DMS153 treated with DMSO at 0.1 percent for 48 hours (cell line): Measurements from ENCODE around the gene SURF4.
A peak's percentile ranks its signal among the peaks of the same experiment; 100 is the strongest.

ENCODE experiments used
- DNase-seq: peaks from one replicate; lab custom pipeline; 2025; ENCODE audit not compliant: unreplicated experiment; lab: John Stamatoyannopoulos, UW

The SURF4 gene

DNA sequence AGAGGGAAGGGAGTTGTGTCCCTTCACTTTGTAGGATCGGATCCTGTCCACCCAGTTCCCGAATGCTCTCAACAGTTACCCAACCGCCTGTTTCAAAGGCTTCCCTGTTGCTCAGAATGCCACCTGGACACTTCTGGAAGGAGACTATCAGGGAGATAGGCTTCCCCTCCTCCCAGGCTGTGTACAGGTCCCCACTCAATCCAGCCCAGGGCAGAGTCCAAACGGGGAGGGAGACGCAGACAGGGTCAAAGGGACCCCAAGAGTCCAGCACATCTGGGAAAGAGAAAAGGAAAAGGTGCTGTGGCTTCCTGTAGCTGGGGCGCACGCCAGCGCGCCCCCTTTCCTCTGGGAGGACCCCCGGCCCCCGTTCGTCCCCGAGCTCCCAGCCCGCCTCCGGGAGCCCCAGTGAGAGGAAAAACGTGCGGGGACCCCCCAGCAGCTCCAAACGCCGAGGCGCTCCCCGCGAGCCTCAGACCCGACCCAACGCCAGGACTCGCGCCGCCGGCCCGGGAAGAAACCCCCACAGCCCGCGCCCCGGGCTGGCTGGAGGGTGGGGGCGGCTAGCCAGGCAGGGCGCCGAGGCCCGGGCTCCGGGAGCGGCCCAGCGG is 640 bp downstream of the SURF4 start:
- DNase-seq: peak; percentile 15

- no peak for DNase-seq
Observed at GRCh38 chr9:133374612-133375115, 1.2 kb downstream of the SURF4 start.

- no peak for DNase-seq
Observed at GRCh38 chr9:133372144-133372543, 3.7 kb downstream of the SURF4 start.

DNA sequence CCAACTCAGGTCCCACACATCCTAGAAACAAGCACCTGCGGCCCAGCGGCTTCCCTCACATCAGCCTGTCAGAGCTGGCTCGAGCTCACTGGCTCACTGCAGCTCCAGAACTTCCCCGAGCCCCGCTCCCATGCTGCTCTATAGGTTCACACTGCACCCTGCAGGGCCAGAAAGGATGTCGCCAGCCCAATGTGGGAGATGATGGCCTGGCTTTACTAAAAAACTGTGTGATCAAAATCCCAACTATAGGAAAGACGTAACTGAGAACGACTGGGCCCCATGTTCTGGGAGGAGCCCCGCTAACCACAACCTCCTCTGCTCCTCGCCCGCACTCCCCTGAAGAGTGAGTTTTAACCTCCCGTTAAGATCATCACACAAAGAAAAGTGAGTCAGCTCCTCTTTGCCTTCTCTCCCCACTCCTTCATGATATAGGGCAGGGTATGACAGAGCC is 4.6 kb downstream of the SURF4 start:
- no peak for DNase-seq

- no peak for DNase-seq
Observed at GRCh38 chr9:133370685-133371084, 5.2 kb downstream of the SURF4 start.

DNA sequence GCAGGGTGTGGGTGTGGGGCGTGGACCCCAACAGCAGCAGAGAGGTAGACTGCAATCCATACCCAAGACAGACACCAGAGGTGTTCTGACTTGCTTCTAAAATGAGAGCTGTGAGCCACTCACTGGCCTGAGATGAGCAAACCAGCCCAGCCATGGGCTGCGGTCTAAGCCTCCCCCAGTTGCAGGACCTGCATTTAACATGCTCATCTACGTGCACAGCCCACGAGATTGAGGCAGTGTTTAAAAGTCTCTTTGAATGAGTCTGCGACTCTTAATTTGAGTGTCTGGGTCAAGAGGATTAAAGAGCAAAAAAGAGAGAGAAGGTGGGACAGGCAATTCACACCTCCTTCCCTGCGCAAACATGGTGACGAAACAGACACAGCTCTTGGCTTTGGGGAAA is 5.9 kb downstream of the SURF4 start:
- no peak for DNase-seq

DNA sequence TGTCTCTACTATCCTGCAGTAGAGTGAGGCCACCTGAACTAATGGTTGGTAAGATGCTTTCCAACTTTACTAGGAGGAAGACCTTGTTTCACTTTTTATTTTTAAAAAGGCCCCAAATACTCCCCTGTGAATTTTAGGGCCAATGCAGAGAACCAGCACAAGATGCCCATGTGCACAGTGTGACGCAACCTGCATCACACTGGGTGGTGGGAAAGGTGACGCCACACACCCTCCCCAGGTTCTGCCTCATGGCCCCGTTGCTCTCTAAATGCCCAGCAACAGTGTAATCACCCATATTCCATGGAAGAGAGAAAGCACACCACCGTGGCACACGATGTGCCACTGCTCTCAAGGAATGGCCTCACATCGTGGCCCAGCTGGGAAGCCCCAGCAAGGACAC is 6.4 kb downstream of the SURF4 start:
- DNase-seq: no peak

DNA sequence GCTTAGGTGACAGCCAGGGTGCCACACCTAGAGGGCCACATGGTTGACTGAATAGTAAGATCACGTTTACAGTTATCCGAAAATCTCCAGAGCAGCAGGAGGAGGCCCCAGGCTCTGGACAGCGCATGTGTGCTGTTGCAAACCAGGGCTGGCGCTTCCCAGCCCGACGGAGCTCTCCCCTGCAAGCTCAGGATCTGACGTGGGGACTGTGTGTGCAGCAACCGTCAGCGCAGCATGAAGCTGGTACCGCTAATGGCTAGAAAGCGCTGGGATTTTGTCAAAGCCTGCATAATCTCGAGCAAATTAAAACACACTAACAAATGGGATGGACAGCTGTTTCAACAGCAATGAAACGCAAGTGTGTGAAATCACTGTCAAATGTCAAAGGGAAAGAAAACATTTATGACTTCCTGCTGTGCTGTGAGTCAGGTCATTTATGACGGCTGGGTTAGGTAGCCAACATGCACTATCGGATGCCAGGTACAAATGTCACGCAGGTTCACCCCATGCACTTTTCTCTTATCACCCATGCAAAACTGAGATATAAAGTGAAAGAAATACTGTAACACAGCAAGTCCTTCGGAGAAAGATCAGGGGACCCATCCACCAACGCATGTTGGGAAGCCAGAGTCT is 7.5 kb downstream of the SURF4 start:
- peak; percentile 71 for DNase-seq

- no peak for DNase-seq
Observed at GRCh38 chr9:133367778-133368177, 8.1 kb downstream of the SURF4 start.

GRCh38 chr9:133367221-133367620 is 8.6 kb downstream of the SURF4 start:
- DNase-seq: no peak

- DNase-seq: no peak
Observed at GRCh38 chr9:133366435-133366834, 9.4 kb downstream of the SURF4 start.

DNA sequence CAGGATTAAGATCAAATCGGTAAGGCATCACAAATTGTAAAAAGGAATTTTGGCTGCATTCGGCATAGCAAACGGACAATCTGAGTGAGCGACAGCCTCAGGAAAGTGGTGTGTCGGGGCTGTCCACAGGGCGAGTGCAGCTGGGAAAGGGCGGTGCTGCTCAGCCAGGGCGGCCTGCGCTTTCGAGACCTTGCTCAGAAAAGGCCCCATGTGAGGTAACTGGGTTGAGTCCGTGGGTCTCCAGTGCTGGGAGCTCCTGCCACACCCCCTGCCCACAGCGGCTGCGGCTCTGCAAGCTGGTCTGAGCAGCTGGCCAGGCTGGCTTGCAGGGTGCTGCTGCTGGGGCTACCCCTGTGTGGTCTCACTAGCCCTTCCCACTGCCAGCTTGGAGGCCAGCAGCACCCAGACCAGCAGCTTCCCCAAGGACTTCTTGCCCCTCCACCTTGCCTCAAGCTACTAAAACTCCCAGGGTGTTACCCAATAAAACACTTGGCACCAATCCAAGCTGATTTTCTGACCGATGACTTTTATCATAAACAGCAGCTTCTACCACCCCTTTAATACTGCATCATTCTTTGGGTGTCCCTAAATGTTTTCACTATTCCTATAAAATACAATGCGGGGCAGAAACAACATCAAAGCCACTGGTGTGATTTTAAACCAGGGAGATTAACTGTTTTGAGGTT is 13.4 kb downstream of the SURF4 start:
- no peak for DNase-seq

- DNase-seq: no peak
Observed at GRCh38 chr9:133361507-133362092, 14.3 kb downstream of the SURF4 start.

DNA sequence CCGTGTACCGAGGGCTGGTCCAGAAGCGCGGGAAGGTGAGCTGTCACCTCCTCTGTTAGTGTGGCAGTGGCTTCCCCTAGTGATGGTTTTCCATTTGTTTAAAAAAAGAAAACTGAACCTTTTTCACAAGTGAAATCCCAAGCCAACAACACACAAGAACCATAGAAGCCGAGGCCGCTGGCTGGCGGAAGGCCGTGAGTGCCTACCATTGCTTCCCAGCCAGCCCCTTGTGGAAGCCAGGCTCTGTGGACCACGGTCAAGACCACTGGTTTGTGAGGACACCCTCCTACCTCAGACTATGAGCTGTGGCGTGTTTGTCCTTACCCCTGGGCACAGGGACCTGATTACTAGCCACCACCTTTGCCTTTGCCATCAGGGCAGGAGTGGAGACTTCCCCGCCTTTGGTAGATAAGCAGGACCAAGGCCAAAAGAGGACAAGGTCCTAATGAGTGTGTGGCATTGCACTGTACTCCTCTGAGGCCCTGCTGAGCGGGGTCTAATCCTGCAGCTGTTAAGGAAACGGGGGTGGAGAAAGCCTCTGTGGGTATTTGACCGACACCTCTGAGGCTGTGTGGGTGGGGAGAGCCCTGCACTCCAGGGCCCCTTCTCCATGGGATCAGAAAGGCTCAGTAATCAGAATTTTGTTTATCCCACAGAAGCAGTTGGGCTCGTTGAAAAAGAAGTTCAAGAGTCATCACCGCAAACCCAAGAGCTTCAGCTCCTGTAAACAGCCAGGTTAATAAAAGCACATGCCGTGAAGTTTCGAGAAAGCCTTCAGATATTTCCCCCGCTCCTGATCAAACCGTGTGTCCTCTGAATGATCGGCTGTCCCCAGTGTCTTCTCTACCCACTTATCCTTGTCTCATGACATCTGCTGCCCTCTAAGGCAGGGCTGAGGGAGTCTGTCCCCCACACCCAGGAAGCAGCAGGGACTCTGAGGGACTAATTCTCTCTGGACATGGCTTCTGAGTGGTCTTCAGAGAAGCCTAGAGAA is 15.2 kb downstream of the SURF4 start:
- no peak for DNase-seq

DNA sequence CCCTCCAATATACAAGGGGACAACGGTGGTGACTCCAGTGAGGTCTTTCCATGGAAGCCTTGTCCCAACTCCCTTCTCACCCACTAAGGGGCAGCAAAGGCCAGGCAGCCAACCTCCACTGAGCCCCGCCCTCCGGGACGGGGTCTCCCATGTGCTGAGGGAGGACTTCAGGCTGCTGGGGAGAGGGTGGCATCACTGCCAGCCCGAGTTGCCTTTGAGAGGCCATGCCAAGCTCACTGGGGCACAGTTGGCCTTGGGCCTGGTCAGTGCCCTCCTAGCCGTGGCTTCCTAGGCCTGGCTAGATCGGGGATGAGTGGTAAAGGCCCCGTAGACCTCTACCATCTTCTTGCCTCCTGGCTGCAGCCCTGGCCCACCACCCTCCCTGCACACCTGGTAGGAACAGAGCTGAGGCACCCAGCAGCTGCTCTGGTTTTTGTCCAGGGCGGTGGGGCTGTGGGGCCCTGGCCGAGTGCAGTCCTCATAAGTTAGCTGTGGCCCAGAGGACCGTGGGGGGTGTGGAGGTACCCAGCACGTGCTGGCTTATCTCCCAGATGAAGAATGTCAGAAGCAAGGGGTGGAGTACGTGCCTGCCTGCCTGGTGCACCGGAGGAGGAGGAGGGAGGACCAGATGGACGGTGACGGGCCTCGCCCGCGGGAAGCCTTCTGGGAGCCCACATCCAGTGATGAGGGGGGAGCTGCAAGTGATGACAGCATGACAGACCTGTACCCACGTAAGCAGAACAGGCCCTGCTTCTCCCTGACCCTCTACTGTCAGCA is 16.3 kb downstream of the SURF4 start:
- DNase-seq: no peak

DNA sequence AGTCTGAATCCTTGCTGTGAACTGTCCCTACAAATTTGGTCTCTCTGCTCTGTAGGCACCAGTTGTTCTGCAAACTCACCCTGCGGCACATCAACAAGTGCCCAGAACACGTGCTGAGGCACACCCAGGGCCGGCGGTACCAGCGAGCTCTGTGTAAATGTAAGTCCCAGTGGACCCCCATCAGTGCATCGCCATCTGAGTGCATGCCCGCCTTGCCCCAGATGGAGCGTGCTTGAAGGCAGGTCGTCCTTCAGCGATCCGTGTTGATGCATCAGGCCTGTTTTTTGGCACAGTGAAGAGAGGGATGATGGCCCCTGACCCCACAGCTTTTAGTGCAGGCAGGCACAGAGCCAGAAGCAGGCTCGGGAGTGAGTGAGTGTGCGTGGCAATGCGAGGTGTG is 18.2 kb downstream of the SURF4 start:
- DNase-seq: no peak

DNA sequence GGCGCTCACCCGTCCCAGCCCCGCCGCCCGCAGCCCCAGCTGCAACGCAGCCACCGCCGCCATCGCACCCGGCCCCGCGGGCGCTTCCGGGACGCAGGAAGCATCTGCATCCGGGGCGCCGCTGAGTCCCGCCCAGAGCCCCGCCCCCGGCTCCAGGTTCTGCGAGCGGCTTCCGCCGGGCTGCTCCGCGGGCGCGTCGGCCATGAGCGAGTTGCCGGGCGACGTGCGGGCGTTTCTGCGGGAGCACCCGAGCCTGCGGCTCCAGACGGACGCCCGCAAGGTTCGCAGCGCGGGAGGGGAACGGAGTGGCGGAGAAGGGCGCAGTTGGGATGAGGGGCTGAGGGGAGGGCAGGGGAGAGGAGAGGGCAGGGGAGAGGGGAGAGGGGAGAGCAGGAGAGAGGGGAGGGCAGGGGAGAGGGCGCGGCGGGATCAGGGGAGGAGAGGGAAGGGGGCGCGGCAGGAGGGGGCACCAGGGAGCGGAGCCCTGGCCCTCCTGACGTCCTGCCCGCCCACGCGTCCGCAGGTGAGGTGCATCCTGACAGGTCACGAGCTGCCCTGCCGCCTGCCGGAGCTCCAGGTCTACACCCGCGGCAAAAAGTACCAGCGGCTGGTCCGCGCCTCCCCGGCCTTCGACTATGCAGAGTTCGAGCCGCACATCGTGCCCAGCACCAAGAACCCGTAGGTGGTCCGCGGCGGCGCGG is 19.3 kb downstream of the SURF4 start, which contains the start of the genes SURF1 and SURF2:
Gene SURF1 (minus strand): TSS at position 97 of the 701 bp plus-strand sequence. CDS start 34 bp downstream, at position 63.
Gene SURF2 (plus strand): TSS at position 160 of the 701 bp plus-strand sequence. CDS start 43 bp downstream, at position 203.
- DNase-seq: peak; percentile 66

- DNase-seq: no peak
Observed at GRCh38 chr9:133355881-133356357, 19.9 kb downstream of the SURF4 start.

DNA sequence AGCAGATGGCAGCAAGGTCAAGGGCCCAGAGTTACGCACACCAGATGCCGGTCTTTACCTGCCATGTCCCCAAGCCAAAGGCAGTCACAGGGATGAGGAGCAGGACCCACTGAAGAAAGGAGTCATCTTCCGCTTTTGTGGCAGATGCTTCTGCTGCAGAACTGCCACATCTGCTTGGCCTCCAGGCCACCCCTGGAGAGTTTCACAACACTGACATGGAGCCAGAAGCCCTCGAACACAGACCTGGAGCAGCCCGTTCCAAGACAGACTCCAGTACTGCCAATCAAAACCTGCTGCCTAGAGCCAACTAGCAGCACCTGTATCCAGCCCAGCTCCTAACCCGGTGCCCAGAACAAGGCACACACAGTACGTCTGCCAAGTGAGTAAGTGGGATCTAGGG is 21.1 kb downstream of the SURF4 start:
- no peak for DNase-seq
